HG02981 (cell line): ENCODE data around the gene SH3BP5.

Source experiments
- ATAC-seq: cut with Tn5 transposase; IDR thresholded peaks from one replicate; pipeline ENCODE4 v1.9.1; 2021; ENCODE audit warnings: mild to moderate bottlenecking, moderate library complexity; ENCODE audit not compliant: unreplicated experiment

The SH3BP5 gene

DNA sequence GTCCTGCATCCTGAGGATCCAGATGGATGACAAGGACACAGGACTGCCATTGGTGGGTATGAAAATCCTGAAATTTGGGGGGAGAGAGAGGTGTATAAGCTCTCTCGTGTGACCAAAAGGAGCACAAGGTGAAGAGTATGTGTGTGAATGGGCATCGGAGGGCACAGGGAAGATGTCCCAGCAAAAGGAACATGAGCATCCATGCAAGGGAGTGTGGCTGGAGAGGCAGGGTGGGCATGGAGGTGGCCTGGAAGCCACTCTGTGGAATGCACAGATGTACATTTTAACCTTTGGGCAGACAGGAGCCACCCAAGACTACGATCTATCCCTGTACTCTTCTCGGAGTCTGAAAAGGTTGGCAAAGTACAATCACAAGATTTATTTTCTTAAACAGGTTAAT lies 71.9 kb downstream of the SH3BP5 start:
- no peak for ATAC-seq

DNA sequence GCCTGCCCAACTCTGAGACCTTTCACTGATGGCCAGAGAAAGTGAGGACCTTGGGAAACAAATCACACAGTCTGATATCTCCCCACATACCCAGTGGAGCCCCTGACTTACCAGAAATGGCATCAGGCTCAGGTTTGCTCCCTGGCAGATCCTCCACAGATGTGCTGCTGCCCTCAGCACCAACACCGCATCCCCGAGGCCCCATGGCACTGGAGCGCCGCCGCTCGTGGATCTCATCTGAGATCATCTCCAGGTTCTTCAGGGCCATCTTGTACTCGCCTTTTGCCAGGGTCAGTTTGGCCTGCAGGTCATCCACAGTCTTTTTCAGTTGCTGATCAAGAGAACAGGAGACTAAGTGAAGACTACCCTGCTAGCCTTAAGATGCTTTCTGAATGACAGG lies 73.7 kb downstream of the SH3BP5 start:
- ATAC-seq = no peak

DNA sequence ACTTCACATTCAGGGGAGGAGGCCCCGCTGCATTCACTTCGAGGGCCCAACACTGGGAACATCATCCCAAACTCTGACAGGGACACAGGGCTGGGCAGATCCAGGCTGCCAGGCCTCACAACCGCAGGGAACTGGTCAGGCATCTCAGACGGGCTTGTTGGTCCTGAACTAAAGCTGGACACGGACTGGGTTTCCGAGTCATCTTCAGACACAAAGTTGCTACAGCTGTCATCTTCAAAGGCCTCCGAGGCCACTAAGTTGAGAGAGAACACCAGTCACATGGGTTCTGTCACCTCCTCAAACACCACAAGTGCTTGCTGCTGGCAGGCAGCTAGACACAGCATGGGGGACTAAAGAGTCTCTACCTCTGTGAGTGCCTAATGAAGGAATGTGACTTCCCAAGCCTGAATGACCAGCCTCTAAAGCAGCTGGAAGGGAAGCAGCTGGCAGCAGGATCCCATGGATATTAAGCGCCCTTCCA lies 75.5 kb downstream of the SH3BP5 start:
- no peak for ATAC-seq

DNA sequence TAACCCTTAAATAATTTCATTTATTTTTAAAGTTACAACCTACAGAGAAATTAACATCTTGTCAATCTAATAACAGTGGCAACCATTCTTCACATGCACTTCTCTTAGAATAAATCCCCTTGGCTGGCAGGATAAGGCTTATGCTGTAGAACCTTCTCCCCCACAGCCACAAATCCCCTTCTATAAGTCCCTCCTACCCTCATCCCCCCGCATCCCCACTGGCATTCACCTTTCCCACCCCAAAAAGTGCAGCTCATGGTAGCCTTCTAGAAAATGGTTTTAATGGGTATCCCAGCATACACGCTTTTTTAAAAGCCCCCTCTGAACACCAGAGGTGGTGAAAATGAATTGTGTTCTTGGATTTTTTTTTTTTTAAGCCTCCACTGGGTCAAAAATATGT lies 77.2 kb downstream of the SH3BP5 start:
- no peak for ATAC-seq

DNA sequence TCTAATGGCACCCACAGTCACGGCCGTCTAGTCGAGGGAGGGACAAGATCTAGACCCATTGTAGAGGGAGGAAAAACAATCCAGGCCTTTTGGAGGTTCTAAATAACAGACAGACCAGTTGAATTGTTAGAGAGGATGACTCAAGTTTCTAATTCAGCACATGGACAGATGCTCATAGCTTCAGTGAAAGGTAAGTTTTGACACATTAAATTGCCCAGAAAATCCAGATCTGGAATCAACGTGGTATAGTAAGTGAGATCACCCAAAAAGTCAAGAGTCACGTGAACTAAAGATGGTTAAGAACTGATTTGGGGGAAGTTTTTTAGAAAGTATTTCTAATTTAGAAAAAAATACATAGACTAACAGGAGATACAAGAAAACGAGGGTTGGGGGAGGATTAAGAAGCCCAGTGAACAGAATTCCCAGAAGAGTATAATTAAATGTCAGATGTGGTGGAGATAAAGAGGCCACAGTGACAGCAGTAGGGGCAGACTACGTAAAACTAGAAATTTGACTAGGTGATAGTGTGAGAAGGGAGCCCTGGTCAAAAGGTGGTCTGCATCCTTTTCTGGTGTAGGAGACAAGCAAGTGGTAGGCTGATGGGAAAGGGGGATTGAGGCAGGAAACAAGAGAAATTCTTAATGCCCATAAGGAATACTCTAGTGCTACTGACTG lies 79.2 kb downstream of the SH3BP5 start:
- ATAC-seq = no peak

DNA sequence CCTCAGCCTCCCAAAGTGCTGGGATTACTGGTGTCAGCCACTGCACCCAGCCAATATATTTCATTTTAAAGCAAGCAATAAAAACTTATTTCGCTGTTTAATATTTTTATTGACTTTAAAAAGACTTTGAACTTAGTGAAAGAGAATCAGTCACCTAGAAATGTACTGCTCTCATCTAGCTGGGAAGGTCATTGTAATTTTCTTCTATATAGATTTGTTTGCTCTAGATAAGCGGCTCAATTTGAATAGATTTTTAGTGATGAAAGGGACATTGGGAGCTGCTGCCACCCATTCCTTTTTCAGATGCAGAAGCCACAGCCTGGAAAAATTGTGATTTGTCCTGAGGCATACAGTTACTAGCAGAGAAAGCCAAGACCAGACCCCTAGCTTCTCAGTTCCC lies 86.2 kb downstream of the SH3BP5 start:
- no peak for ATAC-seq

DNA sequence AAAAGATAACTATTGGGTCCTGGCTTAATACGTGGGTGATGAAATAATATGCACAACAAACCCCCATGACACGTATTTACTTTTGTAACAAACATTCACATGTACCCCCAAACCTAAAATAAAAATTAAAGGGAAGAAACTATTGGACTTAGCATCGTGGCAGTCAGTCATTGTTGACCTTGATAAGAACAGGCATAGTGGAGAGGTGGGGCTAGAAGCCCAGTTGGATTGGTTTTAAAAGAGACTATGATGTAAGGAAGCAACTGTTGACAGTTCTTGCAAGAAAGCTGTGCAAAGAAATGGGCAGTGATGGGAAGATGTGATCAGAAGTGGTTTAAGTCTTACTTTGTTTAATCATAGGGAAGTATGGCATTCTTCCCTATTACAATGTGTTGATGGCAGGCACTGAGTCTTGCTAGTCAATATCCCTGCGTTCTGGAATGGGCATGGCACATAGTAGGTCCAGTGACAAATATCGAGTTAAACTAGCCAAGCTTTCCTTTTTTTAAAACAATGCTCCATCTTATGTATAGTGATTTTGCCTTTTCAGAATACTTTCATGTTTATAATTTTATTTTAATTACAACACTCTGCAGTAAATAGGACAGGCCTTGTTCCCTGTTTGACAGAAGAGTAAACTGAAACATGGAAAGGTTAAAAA lies 88.4 kb downstream of the SH3BP5 start:
- ATAC-seq = no peak

DNA sequence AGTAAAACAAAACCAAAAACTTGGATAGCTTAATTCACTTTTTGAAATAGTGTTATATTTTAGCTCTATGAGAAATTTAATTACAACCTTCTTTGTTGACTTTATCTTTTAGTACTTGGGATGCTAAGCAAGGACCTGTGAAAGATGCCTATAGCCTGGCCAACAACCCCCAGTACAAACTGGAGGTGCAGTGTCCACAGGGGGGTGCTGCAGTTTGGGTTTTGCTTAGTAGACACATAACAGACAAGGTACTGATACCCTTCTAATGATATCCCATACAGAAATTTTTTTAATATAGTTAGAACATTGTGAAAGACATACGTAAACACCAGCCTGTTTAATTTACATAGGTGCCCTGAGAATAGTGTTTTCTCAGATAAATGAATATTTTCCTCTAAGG lies 91.0 kb downstream of the SH3BP5 start:
- no peak for ATAC-seq

DNA sequence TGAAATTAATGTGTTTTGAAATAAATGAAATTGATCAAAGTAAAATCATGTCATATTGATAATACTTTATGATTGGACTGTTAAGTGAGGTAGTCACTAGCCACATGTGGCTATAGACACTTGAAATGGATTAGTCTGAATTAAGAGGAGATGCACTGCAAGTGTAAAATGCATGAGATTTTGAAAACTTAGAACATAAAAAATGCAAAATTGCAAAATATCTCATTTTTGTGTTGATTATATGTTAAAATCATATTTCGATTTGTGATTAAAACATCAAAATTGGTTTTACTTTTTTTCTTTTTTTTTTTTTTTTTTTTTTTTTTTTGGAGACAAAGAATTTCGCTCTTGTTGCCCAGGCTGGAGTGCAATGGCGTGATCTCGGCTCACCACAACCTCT lies 103.1 kb downstream of the SH3BP5 start:
- no peak for ATAC-seq

DNA sequence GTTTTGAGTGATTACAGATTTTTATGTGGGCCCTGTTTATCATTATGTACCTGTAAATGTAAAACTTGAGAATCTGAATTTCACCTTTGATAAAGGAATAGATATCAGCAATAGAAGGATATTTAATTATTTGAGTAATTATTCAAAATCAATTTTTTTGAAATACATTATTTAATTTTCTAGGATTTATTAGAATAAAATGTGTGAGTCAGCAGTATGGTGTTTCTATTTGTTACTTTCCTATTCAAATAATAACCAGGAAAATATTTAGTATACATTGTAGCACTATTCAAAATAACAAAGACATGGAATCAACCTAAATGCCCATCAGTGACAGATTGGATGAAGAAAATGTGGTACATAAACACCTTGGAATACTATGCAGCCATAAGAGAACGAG lies 104.2 kb downstream of the SH3BP5 start:
- ATAC-seq = no peak

DNA sequence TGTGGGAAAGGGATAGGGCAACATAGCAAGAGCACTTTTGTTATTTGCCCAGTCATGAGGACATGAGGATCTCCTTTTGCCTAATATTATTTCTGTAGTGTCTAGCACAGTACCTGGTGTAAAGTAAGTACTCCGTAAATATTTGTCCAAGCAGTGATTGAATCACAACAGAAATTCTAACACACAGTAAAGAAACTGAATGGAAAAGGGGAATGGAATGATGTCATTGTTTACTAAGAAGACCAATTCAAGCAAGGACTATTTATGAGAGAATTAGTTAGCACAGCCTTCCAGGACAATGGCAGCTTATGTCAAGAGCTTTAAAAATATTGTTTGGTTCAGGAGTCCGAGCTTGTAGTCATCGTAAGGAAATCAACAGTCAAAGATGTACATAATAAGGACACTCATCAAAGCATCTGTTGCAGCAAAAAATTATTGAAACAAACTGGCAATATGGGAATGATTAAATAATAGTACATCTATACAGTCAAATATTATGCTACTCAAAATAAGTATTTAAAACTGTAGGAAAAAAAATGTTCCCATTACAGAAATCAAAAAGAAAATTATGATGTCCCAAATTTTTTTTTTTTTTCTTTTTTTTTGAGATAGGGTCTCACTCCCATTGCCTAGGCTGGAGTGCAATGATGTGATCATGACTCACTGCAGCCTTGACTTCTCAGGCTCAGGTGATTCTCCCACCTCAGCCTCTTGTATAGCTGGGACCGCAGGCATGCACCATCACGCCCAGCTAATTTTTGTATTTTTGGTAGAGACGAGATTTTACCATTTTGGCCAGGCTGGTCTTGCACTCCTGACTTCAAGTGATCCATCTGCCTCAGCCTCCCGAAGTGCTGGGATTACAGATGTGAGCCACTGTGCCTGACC lies 108.5 kb downstream of the SH3BP5 start:
- no peak for ATAC-seq

DNA sequence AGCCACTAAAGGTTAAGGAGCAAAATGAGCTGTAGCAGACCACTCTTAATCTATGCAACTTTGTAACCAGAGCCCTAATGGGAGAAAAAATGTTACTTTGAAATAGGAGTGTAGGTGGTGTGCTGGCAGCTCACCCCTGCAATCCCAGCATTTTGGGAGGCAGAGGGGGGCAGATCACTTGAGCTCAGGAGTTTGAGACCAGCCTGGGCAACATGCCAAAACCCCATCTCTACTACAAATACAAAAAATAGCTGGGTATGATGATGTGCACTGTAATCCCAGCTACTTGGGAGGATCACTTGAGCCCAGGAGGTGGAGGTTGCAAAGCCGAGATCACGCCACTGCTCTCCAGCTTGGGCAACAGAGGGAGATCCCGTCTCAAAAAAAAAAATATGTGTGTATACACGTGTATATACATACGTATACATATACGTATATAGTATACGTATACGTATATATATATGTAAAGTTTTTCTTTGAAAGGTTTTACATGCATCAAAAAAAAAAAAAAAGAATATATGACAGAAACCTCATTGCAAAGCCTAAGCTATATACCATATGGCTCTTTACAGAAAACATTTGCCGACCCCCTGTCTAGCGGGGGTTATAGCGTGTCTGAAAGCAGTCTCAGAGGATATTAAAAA lies 110.7 kb downstream of the SH3BP5 start:
- ATAC-seq = no peak

DNA sequence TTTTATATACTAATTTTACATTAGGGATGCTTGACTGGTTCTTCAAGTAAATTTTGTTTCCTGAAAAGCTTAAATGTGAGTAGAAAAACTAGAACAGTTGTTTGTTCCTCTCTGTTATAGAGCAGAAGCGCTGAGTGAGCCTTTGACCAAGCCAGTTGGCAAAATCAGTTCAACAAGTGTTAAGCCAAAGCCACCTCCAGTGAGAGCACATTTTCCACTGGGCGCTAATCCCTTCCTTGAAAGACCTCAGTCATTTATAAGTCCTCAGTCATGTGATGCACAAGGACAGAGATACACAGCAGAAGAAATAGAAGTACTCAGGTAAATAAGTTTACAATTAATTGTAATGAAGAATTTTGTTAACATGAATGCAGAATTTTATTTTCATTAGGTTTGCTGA lies 111.7 kb downstream of the SH3BP5 start:
- ATAC-seq = no peak

DNA sequence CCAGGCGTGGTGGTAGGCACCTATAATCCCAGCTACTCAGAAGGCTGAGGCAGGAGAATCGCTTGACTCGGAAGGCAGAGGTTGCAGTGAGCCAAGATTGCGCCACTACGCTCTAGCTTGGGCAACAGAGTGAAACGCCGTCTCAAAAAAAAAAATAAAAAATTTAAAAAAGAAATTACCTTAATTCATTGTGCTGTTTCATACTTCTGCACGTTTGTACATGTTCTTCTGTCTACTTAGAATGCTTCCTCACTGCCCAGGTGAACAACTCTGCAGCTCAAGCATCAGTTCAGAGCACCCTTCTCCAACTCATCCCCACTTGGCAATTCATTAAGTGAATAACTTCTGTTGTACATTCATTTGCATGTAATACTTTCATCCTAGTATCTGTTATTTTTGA lies 112.3 kb downstream of the SH3BP5 start:
- no peak for ATAC-seq

DNA sequence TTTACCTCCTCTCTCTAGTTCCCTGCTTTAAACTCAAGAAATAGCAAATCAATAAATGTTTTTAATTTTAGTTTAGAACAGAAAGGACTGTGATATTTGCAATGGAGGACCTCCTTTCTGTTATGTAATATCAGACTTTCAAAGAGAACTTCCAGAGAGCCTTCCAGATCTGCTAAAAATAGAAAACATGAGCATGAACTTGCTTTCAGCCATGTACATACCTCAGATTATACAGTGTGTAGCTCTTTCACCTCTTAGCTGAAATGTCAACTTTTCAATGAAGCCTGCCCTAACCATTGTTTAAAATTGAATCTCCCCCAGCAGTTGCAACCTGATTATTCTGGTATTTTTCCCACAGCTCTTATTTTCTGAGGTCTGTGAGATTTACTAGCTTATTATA lies 113.7 kb downstream of the SH3BP5 start:
- no peak for ATAC-seq

DNA sequence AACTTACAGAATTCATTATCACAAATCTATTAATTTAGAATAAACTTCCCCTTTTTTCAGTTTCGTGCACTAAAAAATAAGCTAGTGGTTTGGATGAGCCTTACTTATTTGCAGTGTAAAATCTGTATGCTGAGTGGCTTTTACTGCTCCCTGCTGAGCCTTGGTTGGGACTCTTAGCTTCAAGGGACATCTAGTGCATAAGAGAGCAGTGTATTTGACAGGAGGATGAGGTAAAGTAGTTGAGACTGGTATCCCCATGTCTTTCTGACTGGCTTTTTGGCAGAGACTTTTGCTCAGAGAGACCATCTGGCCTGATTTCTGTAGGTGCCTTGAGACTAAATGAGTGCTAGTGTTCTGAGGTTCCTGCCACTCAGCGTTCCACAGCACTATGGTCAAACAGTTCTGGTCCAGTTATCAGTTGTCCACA lies 114.5 kb downstream of the SH3BP5 start:
- no peak for ATAC-seq

DNA sequence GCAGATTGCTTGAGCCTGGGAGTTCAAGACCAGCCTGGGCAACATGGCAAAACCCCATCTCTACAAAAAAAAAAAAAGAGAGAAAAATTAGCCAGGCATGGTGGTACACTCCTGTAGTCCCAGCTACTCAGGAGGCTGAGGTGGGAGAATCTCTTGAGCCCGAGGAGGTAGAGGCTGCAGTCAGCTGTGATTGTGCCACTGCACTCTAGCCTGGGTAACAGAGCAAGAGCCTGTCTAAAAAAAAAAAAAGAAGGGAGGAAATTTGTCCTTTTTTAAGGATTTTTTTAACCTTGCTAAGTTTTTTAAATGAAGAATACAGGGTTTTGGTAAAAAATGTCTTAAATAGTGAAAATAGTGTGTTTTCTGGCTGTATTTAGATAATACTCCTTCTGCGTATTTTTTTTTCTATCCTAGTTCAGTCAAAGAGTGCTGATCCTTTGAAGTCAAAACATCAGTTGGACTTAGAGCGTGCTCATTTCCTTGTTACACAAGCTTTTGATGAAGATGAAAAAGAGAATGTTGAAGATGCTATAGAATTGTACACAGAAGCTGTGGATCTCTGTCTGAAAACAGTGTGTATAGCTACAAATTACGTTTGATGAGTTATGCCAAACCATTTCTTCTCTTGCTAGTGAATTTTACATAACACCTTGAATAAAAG lies 115.2 kb downstream of the SH3BP5 start:
- no peak for ATAC-seq

DNA sequence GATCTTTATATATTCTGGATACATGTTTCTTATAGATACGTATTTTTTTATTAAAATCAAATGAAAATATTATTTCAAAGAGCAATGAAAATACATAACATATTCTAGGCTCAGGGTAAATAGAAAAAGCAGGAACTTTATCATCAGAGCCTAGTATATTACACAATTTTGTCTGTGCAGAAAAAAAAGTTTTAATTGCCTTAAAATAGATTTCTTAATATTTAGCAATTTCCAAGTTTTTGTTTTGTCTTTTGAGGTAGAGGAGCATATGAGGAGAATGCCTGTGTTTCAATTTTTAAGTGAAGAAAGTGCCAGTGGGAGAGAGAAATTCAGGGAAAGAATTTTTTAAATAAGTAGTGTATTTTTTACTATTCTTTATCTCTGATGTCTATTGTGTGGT lies 115.9 kb downstream of the SH3BP5 start:
- ATAC-seq = no peak

DNA sequence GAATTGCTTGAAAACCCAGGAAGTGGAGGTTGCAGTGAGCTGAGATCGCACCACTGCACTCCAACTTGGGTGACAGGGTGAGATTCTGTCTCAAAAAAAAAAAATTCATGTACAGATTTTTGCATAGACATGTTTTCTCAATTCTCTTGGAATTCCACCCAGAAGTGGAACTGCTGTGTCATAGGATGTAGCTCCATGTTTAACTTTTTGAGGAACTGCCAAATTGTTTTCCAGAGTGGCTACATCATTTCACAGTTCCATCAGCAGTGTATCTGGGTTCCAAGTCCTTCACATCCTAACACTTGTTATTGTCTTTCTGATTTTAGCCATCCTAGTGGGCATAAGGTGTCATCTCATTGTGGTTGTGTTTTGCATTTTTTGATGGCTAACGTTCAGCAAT lies 116.4 kb downstream of the SH3BP5 start:
- no peak for ATAC-seq

DNA sequence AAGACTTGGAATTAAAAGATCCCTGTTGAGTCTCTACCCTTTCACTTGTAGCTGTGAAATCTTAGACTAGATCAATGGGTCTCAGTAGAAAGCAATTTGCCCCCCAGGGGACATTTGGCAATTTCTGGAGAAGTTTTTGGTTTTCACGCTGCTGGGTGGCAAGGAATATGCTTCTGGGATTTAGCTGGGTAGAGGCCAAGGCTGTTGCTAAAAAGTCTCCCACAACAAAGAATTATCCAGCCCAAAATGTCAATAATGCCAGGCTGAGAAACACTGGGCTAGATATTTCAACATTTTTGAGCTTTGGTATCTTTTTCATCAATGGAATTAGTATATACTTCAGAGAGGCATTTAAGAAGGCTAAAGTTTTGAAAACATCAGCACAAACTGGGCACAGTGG lies 117.6 kb downstream of the SH3BP5 start:
- ATAC-seq = no peak

DNA sequence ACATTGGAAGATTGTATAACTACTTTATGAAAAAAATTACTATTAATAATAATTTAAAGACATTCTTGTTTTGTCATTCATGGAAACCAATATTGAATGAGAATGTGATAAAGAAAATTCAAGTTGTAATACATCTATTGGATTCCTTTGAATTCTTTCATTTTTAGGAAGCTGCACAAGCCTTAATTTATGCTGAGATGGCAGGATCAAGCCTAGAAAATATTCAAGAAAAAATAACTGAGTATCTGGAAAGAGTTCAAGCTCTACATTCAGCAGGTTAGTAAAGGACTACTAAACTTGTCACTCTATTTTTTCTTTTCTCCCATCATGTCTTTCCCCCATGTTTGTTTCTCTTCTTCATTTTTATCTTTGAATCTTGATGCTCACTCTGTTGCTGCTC lies 120.4 kb downstream of the SH3BP5 start:
- no peak for ATAC-seq
